CD8-positive, alpha-beta memory T cell (primary cell): ENCODE results near the gene ARL9. TPM values are rescaled to one million over a fixed set of nuclear protein-coding genes. Genes with fewer than 3 reads are reported as not detected.

Source experiments
- CTCF ChIA-PET: fragments of 350-600 bp; sonication (Branson Sonifier 250); formaldehyde crosslinking; loops from one replicate; lab custom pipeline; 2021; ENCODE audit warnings: antibody characterized with exemption; lab: Charles Lee
- POLR2A ChIA-PET: fragments of 350-600 bp; sonication (Branson Sonifier 250); formaldehyde crosslinking; loops from one replicate; lab custom pipeline; 2021; ENCODE audit warnings: antibody characterized with exemption; lab: Charles Lee
- DNase-seq, 5 donors: peaks; one replicate each; pipeline versions ENCODE4 v3.0.0 to v3.0.0-alpha.2; 2020 to 2022; ENCODE audit warnings: mixed read lengths in 1 of 5
- H3K27ac ChIP-seq: one replicate; pipeline ENCODE4 v1.7.0; 2013; ENCODE audit warnings: low read depth, mild to moderate bottlenecking, low read length, moderate library complexity
- H3K27me3 ChIP-seq: 2 replicates; pipeline ENCODE4 v1.7.0; 2013; ENCODE audit warnings: low read length, mild to moderate bottlenecking; ENCODE audit not compliant: insufficient read depth, poor library complexity, severe bottlenecking
- H3K36me3 ChIP-seq: 2 replicates; pipeline ENCODE4 v1.7.0; 2013; ENCODE audit warnings: mild to moderate bottlenecking, low read length, moderate library complexity; ENCODE audit not compliant: insufficient read depth
- H3K4me1 ChIP-seq: 2 replicates; pipeline ENCODE4 v1.7.0; 2013; ENCODE audit warnings: mild to moderate bottlenecking, low read length, moderate library complexity; ENCODE audit not compliant: insufficient read depth
- H3K4me3 ChIP-seq: 2 replicates; pipeline ENCODE4 v1.7.0; 2013; ENCODE audit warnings: mild to moderate bottlenecking, low read length
- H3K9me3 ChIP-seq: 2 replicates; pipeline ENCODE4 v1.7.0; 2013; ENCODE audit warnings: mild to moderate bottlenecking, low read length
- H3K27ac Mint-ChIP-seq, 8 donors: one replicate each; pipeline ENCODE4 v1.8.0; 2020 to 2021; ENCODE audit warnings: mixed read lengths in 8 of 8, mild to moderate bottlenecking in 6 of 8, inconsistent platforms in 3 of 8, moderate library complexity in 3 of 8
- H3K27me3 Mint-ChIP-seq, 2 donors: one replicate each; pipeline ENCODE4 v1.8.0; 2020 to 2021; ENCODE audit warnings: mixed read lengths in 2 of 2, mild to moderate bottlenecking in 1 of 2, moderate library complexity in 1 of 2
- H3K36me3 Mint-ChIP-seq, 3 donors: one replicate each; pipeline ENCODE4 v1.8.0; 2020 to 2021; ENCODE audit warnings: mixed read lengths in 3 of 3, inconsistent platforms in 1 of 3, mild to moderate bottlenecking in 1 of 3
- H3K4me1 Mint-ChIP-seq, 3 donors: one replicate each; pipeline ENCODE4 v1.8.0; 2020 to 2021; ENCODE audit warnings: mixed read lengths in 3 of 3, inconsistent platforms in 1 of 3, mild to moderate bottlenecking in 1 of 3
- H3K4me3 Mint-ChIP-seq, 7 donors: one replicate each; pipeline ENCODE4 v1.8.0; 2020 to 2021; ENCODE audit warnings: mixed read lengths in 7 of 7, mild to moderate bottlenecking in 6 of 7, moderate library complexity in 4 of 7, inconsistent platforms in 2 of 7
- H3K9me3 Mint-ChIP-seq, 5 donors: one replicate each; pipeline ENCODE4 v1.8.0; 2020 to 2022; ENCODE audit warnings: mixed read lengths in 5 of 5, mild to moderate bottlenecking in 3 of 5, moderate library complexity in 2 of 5, inconsistent platforms in 1 of 5
- polyA plus RNA-seq: library from polyadenylated mRNA; unstranded; fragments of 300-500 nt; fragmentation: Illumina TruSeq; gene quantifications from one replicate; pipeline ENCODE4 v1.2.3, GENCODE V29; 2021
- total RNA-seq, 2 experiments: library from RNA; stranded (reverse); gene quantifications; one replicate each; pipeline ENCODE4 v1.2.3, GENCODE V29; 2021

ARL9 gene
- total and polyA plus RNA-seq, 3 experiments from 2014 or later: 0.35 to 0.38 TPM; not detected in 1

- Histone ChIP-seq H3K4me3 (no peak overlapping the region), H3K27me3 (no peaks in the 10 kb centered on the region), H3K36me3 (no peaks in the 10 kb centered on the region), H3K27ac (no peak overlapping the region), H3K9me3 (no peaks in the 10 kb centered on the region), H3K4me1 (no peaks in the 10 kb centered on the region)
- no peak for DNase-seq
- no peaks in the 10 kb centered on the region for H3K36me3 Mint-ChIP-seq
- ChIA-PET POLR2A (no interaction called here), CTCF (interaction anchor here (2.7 to 3.2 kb wide), 2 partner anchors 230 to 266 kb away, joined by 11 to 13 read pairs; no protein-coding TSS in a partner anchor)
- H3K27ac Mint-ChIP-seq: no peak overlapping the region
- peaks cover 0 to 3% (median 0%) of the 10 kb centered on the region in 3 donors for H3K4me1 Mint-ChIP-seq
- H3K4me3 Mint-ChIP-seq: no peak overlapping the region
- peaks cover 0 to 4% of the 10 kb centered on the region in 2 donors for H3K27me3 Mint-ChIP-seq
- H3K9me3 Mint-ChIP-seq: no peaks in the 10 kb centered on the region
Measured at GRCh38 chr4:56570041-56570440, 64.5 kb downstream of the ARL9 start.

Other genes starting within 250 kb of the ARL9 start
- 10 to 100 TPM in 1 of 2 experiments, 1 to 10 TPM in 1; 8.5 to 13.0 TPM for gene AASDH, start 118.3 kb upstream of the ARL9 start, total RNA-seq
- gene AASDH, start 118.3 kb upstream of the ARL9 start, polyA plus RNA-seq: 21.9 TPM
- gene PPAT, start 70.2 kb upstream of the ARL9 start, total RNA-seq: 10 to 100 TPM; 58.5 to 63.1 TPM
- 14.0 TPM for gene PPAT, start 70.2 kb upstream of the ARL9 start, polyA plus RNA-seq
- 100 to 1,000 TPM; 325 to 337 TPM for gene PAICS, start 69.5 kb upstream of the ARL9 start, total RNA-seq
- 31.3 TPM for gene PAICS, start 69.5 kb upstream of the ARL9 start, polyA plus RNA-seq
- gene SRP72, start 38.2 kb upstream of the ARL9 start, total RNA-seq: 100 to 1,000 TPM; 190 to 197 TPM
- 175 TPM for gene SRP72, start 38.2 kb upstream of the ARL9 start, polyA plus RNA-seq
- 100 to 1,000 TPM; 159 to 171 TPM for gene HOPX, start 175.5 kb downstream of the ARL9 start, total RNA-seq
- gene HOPX, start 175.5 kb downstream of the ARL9 start, polyA plus RNA-seq: 285 TPM